WTC11 (cell line): ENCODE results near the gene TOX2. TPM values are rescaled to one million over a fixed set of nuclear protein-coding genes. Genes with fewer than 3 reads are reported as not detected.

Experiments used
- ATAC-seq: fragments of 200-7000 bp; cut with Tn5 transposase; 2 replicates; pipeline ENCODE4 v1.10.0; 2021; ENCODE audit warnings: mild to moderate bottlenecking, moderate library complexity
- CTCF ChIA-PET: fragments of 300-600 bp; sonication (Branson Sonifier 250); formaldehyde crosslinking; loops from one replicate; lab custom pipeline; 2021; ENCODE audit warnings: antibody characterized with exemption; lab: Charles Lee
- POLR2A ChIA-PET: fragments of 350-600 bp; sonication (Branson Sonifier 250); formaldehyde crosslinking; loops from one replicate; lab custom pipeline; 2021; ENCODE audit warnings: antibody characterized with exemption; lab: Charles Lee
- DNase-seq: peaks from one replicate; pipeline ENCODE4 v3.0.0; 2021; ENCODE audit warnings: low spot score
- H3K27ac Mint-ChIP-seq: 2 replicates; pipeline ENCODE4 v1.8.0; 2021; ENCODE audit warnings: mixed read lengths
- H3K27me3 Mint-ChIP-seq: 2 replicates; pipeline ENCODE4 v1.8.0; 2021; ENCODE audit warnings: low read depth, mild to moderate bottlenecking, moderate library complexity, mixed read lengths
- H3K36me3 Mint-ChIP-seq: 2 replicates; pipeline ENCODE4 v1.8.0; 2021; ENCODE audit warnings: mixed read lengths
- H3K4me1 Mint-ChIP-seq: 2 replicates; pipeline ENCODE4 v1.8.0; 2022; ENCODE audit warnings: mixed read lengths
- H3K4me3 Mint-ChIP-seq: 2 replicates; pipeline ENCODE4 v1.8.0; 2021; ENCODE audit warnings: mild to moderate bottlenecking, moderate library complexity, mixed read lengths
- H3K9me3 Mint-ChIP-seq: 2 replicates; pipeline ENCODE4 v1.8.0; 2021; ENCODE audit warnings: mixed read lengths
- ATF1 ChIP-seq: sonication (generic); formaldehyde crosslinking; IDR thresholded peaks from 2 replicates; pipeline ENCODE4 v1.8.1; 2023; ENCODE audit warnings: mild to moderate bottlenecking, moderate library complexity, missing genetic modification reagents
- CBFB ChIP-seq: sonication (generic); formaldehyde crosslinking; IDR thresholded peaks from 2 replicates; pipeline ENCODE4 v1.8.1; 2022; ENCODE audit warnings: mild to moderate bottlenecking, low read depth, missing genetic modification reagents
- CREB1 ChIP-seq: sonication (generic); formaldehyde crosslinking; IDR thresholded peaks from 2 replicates; pipeline ENCODE4 v1.8.0; 2023; ENCODE audit warnings: mild to moderate bottlenecking, missing genetic modification reagents
- CTCF ChIP-seq: fragments of 200-600 bp; IDR thresholded peaks from 2 replicates; pipeline ENCODE4 v1.8.0; 2022; ENCODE audit warnings: antibody characterized with exemption
- E2F5 ChIP-seq: sonication (generic); formaldehyde crosslinking; IDR thresholded peaks from 2 replicates; pipeline ENCODE4 v1.8.1; 2022; ENCODE audit warnings: mild to moderate bottlenecking, moderate library complexity, missing genetic modification reagents
- ERG ChIP-seq: fragments of 250-450 bp; sonication (Bioruptor Pico); IDR thresholded peaks from 2 replicates; pipeline ENCODE4 v1.8.0; 2021; ENCODE audit warnings: mild to moderate bottlenecking
- ESRRA ChIP-seq: sonication (generic); formaldehyde crosslinking; IDR thresholded peaks from 2 replicates; pipeline ENCODE4 v1.8.1; 2022; ENCODE audit warnings: mild to moderate bottlenecking, missing genetic modification reagents, borderline replicate concordance
- FOXP1 ChIP-seq: sonication (generic); formaldehyde crosslinking; IDR thresholded peaks from 2 replicates; pipeline ENCODE4 v1.8.0; 2022; ENCODE audit warnings: missing genetic modification reagents, mild to moderate bottlenecking, moderate library complexity, borderline replicate concordance
- GTF2I ChIP-seq: fragments of 250-450 bp; sonication (Bioruptor Pico); conservative IDR thresholded peaks from 2 replicates; pipeline ENCODE4 v1.4.0; 2021; ENCODE audit warnings: mild to moderate bottlenecking
- KAT7 ChIP-seq: sonication (generic); formaldehyde crosslinking; IDR thresholded peaks from 2 replicates; pipeline ENCODE4 v1.8.1; 2023; ENCODE audit warnings: missing genetic modification reagents, mild to moderate bottlenecking, borderline replicate concordance
- PREB ChIP-seq: sonication (generic); formaldehyde crosslinking; IDR thresholded peaks from 2 replicates; pipeline ENCODE4 v1.8.1; 2022; ENCODE audit warnings: mild to moderate bottlenecking, missing genetic modification reagents, moderate library complexity, borderline replicate concordance
- RORB ChIP-seq: fragments of 250-450 bp; sonication (Bioruptor Pico); IDR thresholded peaks from 2 replicates; pipeline ENCODE4 v1.9.0; 2021; ENCODE audit warnings: mild to moderate bottlenecking
- SMAD4 ChIP-seq: sonication (generic); formaldehyde crosslinking; IDR thresholded peaks from 2 replicates; pipeline ENCODE4 v1.8.0; 2022; ENCODE audit warnings: mild to moderate bottlenecking, missing genetic modification reagents
- SOX15 ChIP-seq: fragments of 250-450 bp; sonication (Bioruptor Pico); IDR thresholded peaks from 2 replicates; pipeline ENCODE4 v1.9.0; 2021; ENCODE audit warnings: mild to moderate bottlenecking
- TCF7 ChIP-seq: sonication (generic); formaldehyde crosslinking; IDR thresholded peaks from 2 replicates; pipeline ENCODE4 v1.8.0; 2022; ENCODE audit warnings: mild to moderate bottlenecking, low read depth, missing genetic modification reagents, moderate library complexity
- ZBTB43 ChIP-seq: sonication (generic); formaldehyde crosslinking; IDR thresholded peaks from 2 replicates; pipeline ENCODE4 v1.8.1; 2023; ENCODE audit warnings: mild to moderate bottlenecking, missing genetic modification reagents
- ZNF232 ChIP-seq: sonication (generic); formaldehyde crosslinking; IDR thresholded peaks from 2 replicates; pipeline ENCODE4 v1.8.0; 2022; ENCODE audit warnings: mild to moderate bottlenecking, missing genetic modification reagents
- ZNF317 ChIP-seq: sonication (generic); formaldehyde crosslinking; IDR thresholded peaks from 2 replicates; pipeline ENCODE4 v1.8.1; 2023; ENCODE audit warnings: low read depth, mild to moderate bottlenecking, moderate library complexity, missing genetic modification reagents, borderline replicate concordance
- ZNF396 ChIP-seq: fragments of 250-450 bp; sonication (Bioruptor Pico); IDR thresholded peaks from 2 replicates; pipeline ENCODE4 v1.8.0; 2021; ENCODE audit warnings: mild to moderate bottlenecking, moderate library complexity, borderline replicate concordance
- ZNF512 ChIP-seq: sonication (generic); formaldehyde crosslinking; IDR thresholded peaks from 2 replicates; pipeline ENCODE4 v1.8.1; 2022; ENCODE audit warnings: missing genetic modification reagents, borderline replicate concordance
- total RNA-seq: library from RNA; stranded (reverse); gene quantifications from 3 replicates; pipeline ENCODE4 v1.2.3, GENCODE V29; 2021

The TOX2 gene
- total RNA-seq, 1 experiment from 2014 or later, result 3.4 TPM

- TF ChIP-seq CREB1, result no peak
- no peak for TF ChIP-seq FOXP1
- no peak for TF ChIP-seq ERG
- TF ChIP-seq ATF1 (CRISPR knock-in tag), result no peak
- no peak for TF ChIP-seq KAT7
- TF ChIP-seq ESRRA (CRISPR knock-in tag), result no peak
These were observed 24.5 kb downstream of the TOX2 start (continued) for GRCh38 chr20:43938932-43939761.

GRCh38 chr20:43939762-43940121 lies 25.1 kb downstream of the TOX2 start:
- ATAC-seq (no peak), DNase-seq (no peak)
- POLR2A ChIA-PET, result interaction anchor here (0.7 kb wide), 1 partner anchor 470 kb away, joined by 3 read pairs; no protein-coding TSS in a partner anchor
- TF ChIP-seq RORB (CRISPR knock-in tag) (no peak), E2F5 (CRISPR knock-in tag) (no peak), SMAD4 (no peak), CBFB (CRISPR knock-in tag) (no peak), ZNF317 (CRISPR knock-in tag) (no peak), SOX15 (CRISPR knock-in tag) (no peak), TCF7 (CRISPR knock-in tag) (no peak), CTCF (no peak), KAT7 (no peak), ZNF396 (no peak), ZBTB43 (CRISPR knock-in tag) (no peak), GTF2I (CRISPR knock-in tag) (no peak), PREB (no peak), ZNF232 (CRISPR knock-in tag) (no peak), CREB1 (no peak), ZNF512 (no peak)
- CTCF ChIA-PET, result no interaction called here
- no peaks in the 10 kb centered on the region for H3K27me3 Mint-ChIP-seq
- H3K4me1 Mint-ChIP-seq, result peaks cover 18% of the 10 kb centered on the region
- no peak overlapping the region for H3K4me3 Mint-ChIP-seq
- no peaks in the 10 kb centered on the region for H3K36me3 Mint-ChIP-seq
- H3K27ac Mint-ChIP-seq, result no peak overlapping the region
- H3K9me3 Mint-ChIP-seq, result peaks cover 3% of the 10 kb centered on the region; the same call in 1 of the 2 replicates
